T-helper 1 cell (primary cell): ENCODE data around the gene NPNT.
"Not testable (repeated sequence)": the region's sequence is repeated elsewhere in the genome, so short reads cannot be mapped to it uniquely, and the experiment has no call there.

ENCODE experiments used
- DNase-seq, 5 donors: peaks; one replicate each; pipeline ENCODE4 v3.0.0-alpha.2; 2012 to 2020
- total RNA-seq, 4 donors: gene quantifications; one replicate each; lab custom pipeline; 2026; lab: John Stamatoyannopoulos, UW

The NPNT gene, protein sequence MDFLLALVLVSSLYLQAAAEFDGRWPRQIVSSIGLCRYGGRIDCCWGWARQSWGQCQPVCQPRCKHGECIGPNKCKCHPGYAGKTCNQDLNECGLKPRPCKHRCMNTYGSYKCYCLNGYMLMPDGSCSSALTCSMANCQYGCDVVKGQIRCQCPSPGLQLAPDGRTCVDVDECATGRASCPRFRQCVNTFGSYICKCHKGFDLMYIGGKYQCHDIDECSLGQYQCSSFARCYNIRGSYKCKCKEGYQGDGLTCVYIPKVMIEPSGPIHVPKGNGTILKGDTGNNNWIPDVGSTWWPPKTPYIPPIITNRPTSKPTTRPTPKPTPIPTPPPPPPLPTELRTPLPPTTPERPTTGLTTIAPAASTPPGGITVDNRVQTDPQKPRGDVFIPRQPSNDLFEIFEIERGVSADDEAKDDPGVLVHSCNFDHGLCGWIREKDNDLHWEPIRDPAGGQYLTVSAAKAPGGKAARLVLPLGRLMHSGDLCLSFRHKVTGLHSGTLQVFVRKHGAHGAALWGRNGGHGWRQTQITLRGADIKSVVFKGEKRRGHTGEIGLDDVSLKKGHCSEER
- total RNA-seq, result 0 reads per million in 4 donors

DNA sequence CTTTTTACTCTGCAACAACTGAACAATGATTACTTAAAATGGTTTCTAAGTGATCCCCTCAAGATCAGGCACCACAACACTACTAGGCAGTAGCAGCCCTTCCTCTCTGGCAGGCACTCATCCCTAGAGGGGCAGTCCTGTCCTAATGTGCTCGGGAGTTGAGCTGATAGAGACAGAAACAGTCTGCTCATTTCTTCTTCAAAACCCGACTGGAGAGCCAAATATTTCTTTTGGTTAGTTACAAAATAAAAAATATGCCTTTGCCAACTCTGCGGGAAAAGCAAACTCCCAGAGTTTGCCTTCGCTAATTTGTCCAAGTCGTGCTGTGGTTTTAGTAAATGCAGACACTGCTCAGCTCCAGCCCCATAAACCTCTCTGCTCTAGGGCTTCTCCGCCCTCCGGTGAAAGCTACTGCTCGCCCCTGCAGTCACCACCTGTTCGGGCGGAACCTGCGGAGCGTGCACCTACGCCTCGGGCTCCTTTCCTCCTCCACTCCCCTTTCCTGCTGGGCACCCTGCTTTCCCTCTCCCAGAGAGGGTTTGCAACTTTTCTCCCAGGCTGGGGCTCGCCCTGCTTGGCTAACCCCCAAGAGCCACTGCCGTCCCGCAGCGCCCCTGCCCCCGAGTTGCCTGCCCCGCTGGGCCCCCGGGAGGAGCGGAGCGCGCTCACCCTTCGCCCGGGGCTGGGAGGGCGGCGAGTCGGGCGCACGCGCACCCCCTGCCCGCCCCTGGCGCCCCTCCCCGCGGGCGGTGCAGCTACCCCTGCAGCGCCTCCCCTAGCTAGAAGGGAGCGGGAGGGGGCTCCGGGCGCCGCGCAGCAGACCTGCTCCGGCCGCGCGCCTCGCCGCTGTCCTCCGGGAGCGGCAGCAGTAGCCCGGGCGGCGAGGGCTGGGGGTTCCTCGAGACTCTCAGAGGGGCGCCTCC lies at the start of gene NPNT:
Gene NPNT (plus strand): TSS at position 812 of the 923 bp plus-strand sequence. CDS start 182 bp downstream, outside the sequence.
- no peak for DNase-seq

DNA sequence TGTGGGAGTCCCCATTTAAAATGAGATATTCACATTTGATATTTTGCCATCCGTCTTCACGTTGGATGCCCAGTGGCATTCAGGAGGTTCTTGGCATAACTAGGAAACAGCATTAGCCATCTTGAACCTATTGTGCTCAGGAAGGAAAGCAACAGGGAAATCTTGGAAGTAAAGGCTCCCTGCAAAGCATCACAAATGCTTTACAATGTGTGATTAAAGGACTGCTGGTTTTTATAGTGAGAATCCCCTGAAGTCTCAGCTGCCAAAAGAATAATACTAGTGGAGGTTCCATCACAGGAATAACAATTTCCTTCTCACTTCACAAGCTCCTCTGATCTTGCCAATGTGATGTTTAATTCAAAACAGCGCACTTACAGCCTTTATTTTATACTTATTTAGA lies 49.7 kb upstream of the NPNT start:
- no peak for DNase-seq

- DNase-seq, result not testable (repeated sequence)
Measured at GRCh38 chr4:105848359-105848758, 46.9 kb upstream of the NPNT start.

GRCh38 chr4:105851196-105851595 lies 44.1 kb upstream of the NPNT start:
- DNase-seq, result no peak

DNA sequence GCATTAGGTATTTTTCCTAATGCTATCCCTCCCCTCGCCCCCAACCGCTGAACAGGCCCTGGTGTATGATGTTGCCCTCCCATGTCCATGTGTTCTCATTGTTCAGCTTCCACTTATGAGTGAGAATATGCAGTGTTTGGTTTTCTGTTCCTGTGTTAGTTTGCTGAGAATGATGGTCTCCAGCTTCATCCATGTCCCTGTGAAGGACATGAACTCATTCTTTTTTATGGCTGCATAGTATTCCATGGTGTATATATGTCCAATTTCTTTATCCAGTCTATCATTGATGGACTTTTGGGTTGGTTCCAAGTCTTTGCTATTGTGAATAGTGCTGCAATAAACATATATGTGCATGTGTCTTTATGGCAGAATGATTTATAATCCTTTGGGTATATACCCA lies 43.0 kb upstream of the NPNT start:
- DNase-seq, result not testable (repeated sequence)

- no peak for DNase-seq
Measured at GRCh38 chr4:105858466-105859040, 36.7 kb upstream of the NPNT start.

DNA sequence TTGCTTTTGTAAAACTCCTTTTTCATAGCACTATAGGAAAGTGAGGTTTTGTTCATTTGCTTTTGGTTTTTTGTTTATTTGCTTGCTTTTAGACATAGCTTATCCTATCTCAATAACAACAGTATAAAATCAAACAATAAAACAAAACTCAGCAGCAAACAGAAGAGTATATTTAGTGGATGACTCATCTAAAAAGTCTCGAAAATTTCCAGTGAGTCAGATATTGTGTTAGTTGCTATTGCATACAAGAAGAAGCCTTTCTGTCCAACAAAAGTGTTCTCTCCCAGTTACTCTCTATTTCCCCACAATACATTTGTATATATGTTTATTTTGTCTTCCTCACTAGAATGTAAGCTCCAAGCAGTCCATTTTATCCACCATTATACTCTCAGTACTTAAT lies 36.0 kb upstream of the NPNT start:
- DNase-seq, result no peak

DNA sequence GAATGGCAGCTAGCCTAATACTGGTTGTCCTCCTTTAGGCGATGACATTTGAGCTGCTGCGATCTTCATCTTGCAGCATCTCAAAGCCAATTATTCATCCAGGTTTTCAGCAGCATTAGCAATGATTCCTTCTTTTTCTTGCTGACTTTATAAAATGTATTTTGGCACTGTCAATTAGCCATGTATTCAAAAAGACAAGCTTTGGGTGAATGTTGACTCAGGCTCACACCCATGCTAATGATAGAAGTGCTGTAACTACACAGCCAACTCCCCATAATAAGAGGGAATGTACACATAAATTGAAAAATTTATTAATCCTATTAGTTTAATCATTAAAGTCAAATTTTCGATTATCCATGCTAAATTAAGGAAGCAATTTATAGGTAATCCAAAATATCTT lies 24.3 kb upstream of the NPNT start:
- DNase-seq, result no peak

- no peak for DNase-seq
Measured at GRCh38 chr4:105871997-105872396, 23.3 kb upstream of the NPNT start.

- no peak for DNase-seq
Measured at GRCh38 chr4:105875233-105875632, 20.0 kb upstream of the NPNT start.

DNA sequence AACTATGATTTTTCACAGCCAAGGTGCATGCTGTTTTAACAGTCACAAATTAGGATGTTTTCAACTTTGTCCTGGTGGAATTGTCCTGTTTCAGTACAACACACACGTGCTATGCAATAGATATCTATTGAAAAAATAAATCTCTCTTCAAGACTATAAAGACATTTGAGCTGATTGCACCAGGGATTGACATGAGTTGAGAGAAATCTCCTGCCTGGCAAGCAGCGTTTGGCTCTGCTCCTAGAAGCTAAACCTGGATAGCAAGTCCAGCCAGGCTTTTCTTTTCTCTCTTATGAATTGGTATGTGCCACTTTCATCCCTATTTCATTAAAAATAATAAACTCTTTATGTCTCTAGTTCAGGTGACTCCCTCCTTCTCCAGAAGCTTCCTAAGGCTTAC lies 16.6 kb upstream of the NPNT start:
- no peak for DNase-seq

DNA sequence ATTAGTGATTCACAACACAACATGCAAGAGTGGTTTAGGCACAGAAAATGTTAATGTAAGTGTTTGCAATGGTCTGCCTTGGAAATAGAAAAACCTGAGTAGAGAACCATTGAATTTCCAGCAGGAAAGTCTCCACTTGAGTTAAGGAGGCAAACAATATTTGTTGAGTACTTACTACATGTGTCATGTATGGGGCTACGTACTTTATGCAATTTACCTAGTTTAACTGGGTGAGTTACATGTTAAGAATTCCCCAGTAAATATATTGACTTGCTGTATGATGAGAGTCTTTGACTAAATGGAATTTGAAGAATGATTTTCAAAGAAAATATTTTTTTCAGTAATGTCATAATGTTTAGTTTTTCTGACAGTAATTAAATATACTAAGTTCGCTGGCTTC lies 7.8 kb upstream of the NPNT start:
- DNase-seq, result no peak

DNA sequence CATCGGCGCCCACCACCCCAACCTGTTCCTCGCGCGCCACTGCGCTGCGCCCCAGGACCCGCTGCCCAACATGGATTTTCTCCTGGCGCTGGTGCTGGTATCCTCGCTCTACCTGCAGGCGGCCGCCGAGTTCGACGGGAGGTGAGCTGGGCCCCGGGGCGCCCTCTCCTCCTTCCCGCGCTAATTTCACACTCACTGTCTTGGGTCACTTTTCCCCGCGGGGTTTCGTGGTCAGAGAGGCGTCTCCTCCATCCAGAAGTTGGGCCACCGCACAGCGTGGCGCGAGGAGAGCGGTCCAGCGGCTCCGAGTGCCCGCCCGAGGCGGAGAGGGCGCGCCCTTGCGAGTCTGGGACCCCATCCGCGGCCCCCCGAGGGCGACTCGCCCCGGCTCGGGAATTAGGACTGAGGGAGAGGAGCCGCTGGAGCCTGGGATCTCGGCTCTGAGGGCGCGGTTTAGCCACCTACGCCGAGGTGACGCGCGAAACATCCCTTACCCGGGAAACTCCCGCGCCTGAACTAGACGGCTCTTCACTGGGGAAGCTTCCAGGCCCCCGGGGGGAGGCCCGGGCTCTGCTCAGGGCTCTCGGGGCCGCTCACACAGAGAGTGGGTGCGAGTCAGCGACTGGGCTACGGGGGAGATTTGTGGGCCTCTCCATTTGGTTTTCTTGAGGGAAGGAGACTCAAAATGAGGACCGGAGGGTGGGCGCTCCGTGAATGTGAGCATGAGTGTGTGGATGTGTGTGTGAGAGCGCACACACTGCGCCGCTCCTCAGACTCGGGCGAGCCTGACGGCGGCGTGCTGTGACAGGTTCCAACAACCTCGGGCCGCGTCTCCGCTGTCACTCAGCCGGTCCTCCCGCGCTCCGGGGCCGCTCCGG lies 551 bp downstream of the NPNT start:
- no peak for DNase-seq

GRCh38 chr4:105896461-105896942 lies 1.2 kb downstream of the NPNT start:
- no peak for DNase-seq

GRCh38 chr4:105896984-105897775 lies 1.9 kb downstream of the NPNT start:
- no peak for DNase-seq

- no peak for DNase-seq
Measured at GRCh38 chr4:105900541-105900940, 5.3 kb downstream of the NPNT start.

- DNase-seq, result no peak
Measured at GRCh38 chr4:105902550-105903262, 7.4 kb downstream of the NPNT start.

DNA sequence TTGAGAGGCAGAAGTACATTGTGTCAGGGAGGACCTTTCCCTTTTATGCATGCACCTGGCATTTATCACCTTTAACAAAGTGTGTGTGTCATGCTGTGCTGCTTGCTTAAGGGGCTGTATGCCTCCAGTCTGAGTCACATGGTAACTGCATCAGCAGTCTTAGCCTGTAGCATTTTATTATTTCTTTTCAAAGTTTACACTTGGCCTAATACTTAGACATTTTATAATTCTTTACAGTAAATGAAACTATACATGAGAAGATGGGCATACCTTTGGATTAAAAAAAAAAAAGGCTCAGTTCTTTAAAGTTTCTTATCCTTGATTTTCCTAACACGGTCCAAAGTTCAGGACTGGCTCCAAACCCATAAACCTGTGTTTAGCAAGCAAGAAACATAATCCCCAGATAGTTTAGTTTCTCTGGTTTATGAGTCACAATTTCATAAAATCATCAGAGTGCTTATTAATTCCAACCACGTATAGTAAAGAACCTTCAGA lies 14.6 kb downstream of the NPNT start:
- no peak for DNase-seq

DNA sequence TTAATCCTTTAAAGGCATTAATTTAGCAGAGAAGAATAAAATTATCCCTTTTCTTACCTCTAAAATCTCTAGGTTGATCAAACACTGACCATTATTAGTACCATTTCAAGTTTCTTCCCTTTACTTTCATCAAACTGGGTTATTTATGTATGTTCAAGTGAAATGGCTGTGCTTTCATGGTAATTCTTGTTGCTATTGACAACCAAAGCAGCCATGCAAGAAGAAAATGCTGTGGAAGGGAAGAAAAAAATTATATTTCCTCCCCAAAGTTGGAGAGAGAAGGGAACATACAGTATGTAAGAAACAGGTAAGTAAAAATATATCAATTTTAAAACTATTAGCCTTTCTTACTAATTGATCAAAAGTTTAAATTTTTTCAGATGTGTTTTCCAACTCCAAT lies 16.2 kb downstream of the NPNT start:
- no peak for DNase-seq

DNA sequence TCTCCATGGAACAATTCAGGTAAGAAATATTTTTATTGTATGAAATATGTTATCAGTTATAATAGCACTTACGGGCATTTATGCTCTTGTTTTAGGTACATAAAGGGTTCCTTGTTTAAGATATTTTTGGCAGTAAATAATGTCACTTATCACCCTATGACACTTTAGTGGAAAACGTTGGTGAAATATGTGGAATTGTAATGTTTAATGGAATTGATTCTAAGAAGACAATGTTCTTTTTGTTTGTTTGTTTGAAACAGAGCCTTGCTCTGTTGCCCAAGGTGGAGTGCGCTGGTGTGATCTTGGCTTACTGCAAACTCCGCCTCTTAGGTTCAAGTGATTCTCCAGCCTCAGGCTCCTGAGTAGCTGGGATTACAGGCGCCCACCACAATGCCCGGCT lies 17.4 kb downstream of the NPNT start:
- DNase-seq, result no peak
